Left colon (tissue), 2 donors: ENCODE data around the gene PRR7. TPM values are rescaled to one million over a fixed set of nuclear protein-coding genes. Genes with fewer than 3 reads are reported as not detected.

ENCODE experiments used
- ATAC-seq: fragments of 200-7000 bp; cut with Tn5 transposase; one replicate; pipeline ENCODE4 v1.9.1; 2020; ENCODE audit warnings: mild to moderate bottlenecking, moderate library complexity
- DNase-seq, 2 donors: peaks; one replicate each; pipeline ENCODE4 v3.0.0-alpha.2; 2020
- intact Hi-C, 2 donors: fragments of 100-400 bp; cut with DNase I in 1 of 2; cut with micrococcal nuclease in 1 of 2; formaldehyde crosslinking; loops; one replicate each; pipeline versions ENCODE4 v1.11.2 to v1.14.0; 2022; cut with DNase I, micrococcal nuclease
- total RNA-seq, 2 donors: library from RNA; stranded (reverse); fragmentation: NEBNext Ultra II Directional; extraction: Animal tissue kit (Norgen Biotek cat#: 25700); gene quantifications; one replicate each; pipeline ENCODE4 v1.2.1, GENCODE V29; 2021
- donor health status: DM: no; HTN: no; CAD: no.
- donor health status: DM: yes; HTN: yes; CAD: no.

Gene PRR7
- total RNA-seq, 2 donors from 2014 or later: 1.6 to 2.2 TPM

- intact Hi-C loops: no loop called here
- no peak for DNase-seq
- no peak for ATAC-seq
Measured at GRCh38 chr5:177432839-177433657, 13.6 kb upstream of the PRR7 start.

- ATAC-seq (no peak), DNase-seq (no peak)
- intact Hi-C loops: no loop called here
Measured at GRCh38 chr5:177433658-177434217, 12.9 kb upstream of the PRR7 start.

- no peak for DNase-seq
- intact Hi-C loops: no loop called here
Measured at GRCh38 chr5:177434437-177434836, 12.2 kb upstream of the PRR7 start.

GRCh38 chr5:177434942-177435738 lies 11.5 kb upstream of the PRR7 start:
- DNase-seq: no peak
- intact Hi-C loops: no loop called here
- no peak for ATAC-seq

More at GRCh38 chr5:177434437-177434836, 12.2 kb upstream of the PRR7 start:
- ATAC-seq: no peak

GRCh38 chr5:177435847-177436536 lies 10.6 kb upstream of the PRR7 start:
- ATAC-seq: no peak
- intact Hi-C loops: no loop called here
- no peak for DNase-seq

- ATAC-seq (peak; percentile 37), DNase-seq (no peak)
- intact Hi-C loops: no loop called here
Measured at GRCh38 chr5:177437623-177438022, 9.0 kb upstream of the PRR7 start.

GRCh38 chr5:177438468-177438867 lies 8.1 kb upstream of the PRR7 start:
- no peak for DNase-seq
- intact Hi-C loops: no loop called here
- no peak for ATAC-seq

- intact Hi-C loops: no loop called here
- ATAC-seq: no peak
Measured at GRCh38 chr5:177439518-177440053, 7.0 kb upstream of the PRR7 start.

GRCh38 chr5:177440211-177440989 lies 6.2 kb upstream of the PRR7 start:
- ATAC-seq: no peak
- no peak for DNase-seq
- intact Hi-C loops: no loop called here

More at GRCh38 chr5:177439518-177440053, 7.0 kb upstream of the PRR7 start:
- DNase-seq: no peak

GRCh38 chr5:177440990-177441780 lies 5.4 kb upstream of the PRR7 start:
- no peak for ATAC-seq
- intact Hi-C loops: no loop called here

GRCh38 chr5:177442066-177442826 lies 4.4 kb upstream of the PRR7 start:
- ATAC-seq (no peak), DNase-seq (peak in 1 of 2 donors; percentile 8)
- intact Hi-C loops: no loop called here

More at GRCh38 chr5:177440990-177441780, 5.4 kb upstream of the PRR7 start:
- DNase-seq: no peak

GRCh38 chr5:177443144-177443983 lies 3.2 kb upstream of the PRR7 start:
- intact Hi-C loops: no loop called here
- DNase-seq: peak in 1 of 2 donors; percentile 7
- no peak for ATAC-seq

- ATAC-seq (no peak), DNase-seq (no peak)
- intact Hi-C loops: no loop called here
Measured at GRCh38 chr5:177444106-177445051, 2.2 kb upstream of the PRR7 start.

- ATAC-seq: no peak
- no peak for DNase-seq
- intact Hi-C loops: no loop called here
Measured at GRCh38 chr5:177445052-177445916, 1.3 kb upstream of the PRR7 start.
